GM19043 (cell line): ENCODE data around the gene RBP2.
"Not testable (repeated sequence)": the region's sequence is repeated elsewhere in the genome, so short reads cannot be mapped to it uniquely, and the experiment has no call there.

Source experiments
- ATAC-seq: cut with Tn5 transposase; IDR thresholded peaks from one replicate; pipeline ENCODE4 v1.9.1; 2021; ENCODE audit warnings: low read depth; ENCODE audit not compliant: unreplicated experiment

The RBP2 gene

GRCh38 chr3:139447486-139447885 lies 28.8 kb downstream of the RBP2 start:
- ATAC-seq: no peak

- ATAC-seq: no peak
These were observed 31.9 kb downstream of the RBP2 start for GRCh38 chr3:139444446-139444845.

- no peak for ATAC-seq
These were observed 33.1 kb downstream of the RBP2 start for GRCh38 chr3:139443186-139443585.

DNA sequence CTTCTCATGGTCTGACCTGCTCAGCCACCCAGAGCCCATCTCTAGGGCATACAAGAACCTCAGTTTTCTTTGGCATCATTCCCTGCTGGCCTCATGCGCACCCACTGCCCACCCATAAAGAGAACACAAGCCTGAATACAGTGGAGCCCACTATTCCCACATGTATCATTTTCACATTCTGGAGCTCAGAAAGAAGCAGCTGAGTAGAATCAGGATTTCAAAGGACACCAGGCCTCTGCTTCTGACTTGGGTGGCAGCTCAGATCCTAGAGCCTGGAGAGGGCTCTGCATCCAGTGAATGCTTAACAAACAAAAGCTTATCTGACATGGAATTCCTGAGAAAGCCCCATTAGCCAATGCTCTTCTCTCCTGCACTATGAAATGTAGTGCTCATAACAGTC lies 34.7 kb downstream of the RBP2 start:
- ATAC-seq: no peak

- no peak for ATAC-seq
These were observed 35.4 kb downstream of the RBP2 start for GRCh38 chr3:139440639-139441556.

- no peak for ATAC-seq
These were observed 37.0 kb downstream of the RBP2 start for GRCh38 chr3:139439278-139439677.

- no peak for ATAC-seq
These were observed 41.5 kb downstream of the RBP2 start for GRCh38 chr3:139434764-139435307.

GRCh38 chr3:139434228-139434627 lies 42.1 kb downstream of the RBP2 start:
- ATAC-seq: no peak

DNA sequence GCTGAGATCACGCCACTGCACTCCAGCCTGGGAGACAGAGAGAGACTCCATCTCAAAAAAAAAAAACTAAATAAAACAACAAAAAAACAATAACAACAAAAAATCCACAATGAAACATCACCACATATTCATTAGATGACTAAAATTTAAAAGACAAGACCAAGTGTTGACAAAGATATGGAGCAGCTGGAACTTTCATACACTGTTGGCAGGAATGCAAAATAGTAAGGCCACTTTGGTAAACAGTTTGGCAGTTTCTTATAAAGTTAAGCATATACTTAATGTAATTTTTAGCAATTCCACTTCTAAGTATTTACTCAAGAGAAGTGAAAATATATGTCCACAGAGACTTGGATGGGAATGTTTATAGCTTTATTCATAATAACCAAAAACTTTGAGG lies 43.2 kb downstream of the RBP2 start:
- ATAC-seq: no peak

- ATAC-seq: no peak
These were observed 45.8 kb downstream of the RBP2 start for GRCh38 chr3:139430493-139430892.

- peak; percentile 79 for ATAC-seq
These were observed 48.8 kb downstream of the RBP2 start for GRCh38 chr3:139427283-139428060.

DNA sequence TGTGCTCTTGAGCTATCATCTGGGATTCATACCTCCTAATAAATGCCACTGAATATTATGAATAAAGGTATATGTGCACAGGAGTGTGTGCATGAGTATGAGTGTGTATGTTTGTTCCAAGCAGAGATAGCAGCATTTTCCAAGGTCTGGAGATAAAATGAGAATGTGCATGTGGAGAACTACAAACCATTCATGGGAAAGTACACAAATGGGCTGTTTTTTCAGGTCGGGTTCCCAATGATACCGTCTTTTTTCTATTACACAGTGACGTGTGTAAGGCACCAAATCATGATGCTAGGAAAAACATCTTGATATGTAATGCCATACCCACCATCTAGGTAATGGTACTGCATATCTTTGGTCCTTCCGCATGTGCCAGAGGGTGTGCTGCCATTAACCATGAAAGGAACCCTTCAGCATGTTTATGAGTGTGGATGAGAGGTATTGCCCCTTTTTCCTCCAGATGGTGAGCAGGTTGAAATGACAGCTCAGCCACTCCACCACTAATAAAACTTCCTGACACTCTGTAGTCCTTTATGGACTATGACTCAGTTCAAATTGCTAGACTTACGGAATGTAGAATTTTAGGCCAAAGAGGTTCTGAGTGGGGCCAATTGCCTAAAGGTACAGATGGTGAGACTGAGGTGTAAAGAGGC lies 50.4 kb downstream of the RBP2 start:
- no peak for ATAC-seq

DNA sequence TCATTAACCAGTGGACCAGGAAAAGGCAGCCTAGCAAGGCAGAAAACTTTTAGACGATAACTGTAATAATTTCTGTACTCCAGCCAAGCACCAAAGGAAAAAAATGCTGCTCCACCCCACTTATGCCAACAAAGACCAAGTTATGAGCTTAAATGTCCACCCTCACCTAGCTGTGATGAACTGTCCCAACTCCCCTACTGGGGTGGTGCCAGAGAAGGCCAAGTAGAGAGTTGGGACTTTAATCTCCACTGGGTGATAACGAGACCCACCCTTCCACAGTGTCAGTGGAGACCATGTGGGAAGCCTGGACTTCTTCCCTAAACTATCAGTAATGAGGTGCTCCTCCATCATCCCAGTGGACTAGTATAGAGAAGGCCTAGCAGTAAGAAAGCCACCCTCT lies 53.1 kb downstream of the RBP2 start:
- no peak for ATAC-seq

DNA sequence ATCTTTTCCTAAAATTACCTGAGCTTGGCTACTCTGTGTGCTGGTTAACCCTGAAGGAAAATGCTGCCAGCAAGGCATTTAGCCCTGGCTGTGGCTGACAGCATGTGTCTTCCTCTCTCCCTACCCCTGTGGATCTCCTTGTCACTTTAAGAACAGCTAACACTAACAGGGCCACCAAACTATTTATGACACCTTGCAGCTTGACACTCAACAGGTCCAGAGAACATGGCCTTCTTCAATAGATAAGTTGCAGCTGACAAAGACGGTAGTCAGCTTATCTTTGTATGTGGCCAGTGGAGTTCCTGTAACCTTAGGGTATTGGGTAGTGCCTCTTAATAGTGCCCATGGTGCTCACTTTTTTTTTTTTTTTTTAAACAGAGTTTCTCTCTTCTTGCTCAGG lies 54.9 kb downstream of the RBP2 start:
- ATAC-seq: no peak

DNA sequence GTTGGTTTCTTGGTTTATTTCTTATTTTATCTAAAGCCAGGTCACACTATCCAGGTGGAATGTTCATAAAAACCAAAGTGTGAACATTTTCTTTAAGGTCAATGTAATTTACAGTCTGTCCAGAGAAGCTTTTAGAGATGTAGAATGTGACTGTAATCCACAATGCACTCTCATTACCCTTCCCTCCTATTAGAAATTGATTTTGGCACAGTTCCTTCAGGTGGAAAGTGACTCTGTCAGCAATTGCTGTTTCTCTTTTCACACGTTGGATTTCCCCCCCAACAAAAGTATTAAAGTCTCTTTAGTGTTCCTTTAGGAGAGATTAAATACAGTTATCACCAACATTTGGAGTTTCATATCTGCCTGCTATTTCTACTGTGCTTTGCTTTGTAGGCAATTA lies 55.3 kb downstream of the RBP2 start:
- no peak for ATAC-seq

- ATAC-seq: no peak
These were observed 58.2 kb downstream of the RBP2 start for GRCh38 chr3:139418144-139418543.

DNA sequence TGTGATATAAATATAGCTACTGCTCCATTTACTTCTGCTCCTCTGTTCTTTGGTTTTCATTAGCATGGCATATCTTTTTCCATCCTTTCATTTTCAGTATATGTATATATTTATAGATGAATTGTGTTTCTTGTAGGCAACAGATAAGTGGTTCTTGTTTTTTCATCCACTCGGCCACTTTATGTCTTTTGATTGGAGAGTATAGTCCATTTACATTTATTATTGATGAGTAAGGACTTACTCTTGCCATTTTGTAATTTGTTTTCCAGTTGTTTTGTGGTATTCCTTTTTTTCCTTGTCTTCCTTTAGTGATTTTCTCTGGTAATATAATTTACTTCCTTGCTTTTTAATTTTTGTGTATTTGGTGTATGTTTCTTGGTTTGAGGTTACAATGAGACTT lies 60.0 kb downstream of the RBP2 start:
- ATAC-seq: no peak

GRCh38 chr3:139414608-139415224 lies 61.6 kb downstream of the RBP2 start:
- no peak for ATAC-seq

DNA sequence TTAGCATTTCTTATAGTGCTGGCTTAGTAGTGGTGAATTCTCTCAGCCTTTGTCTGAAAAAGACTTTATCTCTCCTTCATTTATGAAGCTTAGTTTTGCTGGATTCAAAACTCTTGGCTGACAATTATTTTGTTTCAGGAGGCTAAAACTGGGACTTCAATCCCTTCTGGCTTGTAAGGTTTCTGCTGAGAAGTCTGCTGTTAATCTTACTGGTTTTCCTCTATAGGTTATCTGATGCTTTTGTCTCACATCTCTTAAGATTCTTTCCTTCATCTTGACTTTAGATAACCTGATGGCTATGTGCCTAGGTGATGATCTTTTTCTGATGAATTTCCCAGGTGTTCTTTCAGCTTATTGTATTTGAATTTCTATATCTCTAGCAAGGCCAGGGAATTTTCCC lies 63.4 kb downstream of the RBP2 start:
- ATAC-seq: not testable (repeated sequence)
